ENCODE measurements around the gene INHBC. TPM values are rescaled to one million over a fixed set of nuclear protein-coding genes. Genes with fewer than 3 reads are reported as not detected.

INHBC gene
- total RNA-seq, 2 donors from 2014 or later, result not detected

- H3K4me3 ChIP-seq, result no peak within 1 kb of the TSS
- DNase-seq (ENCODE audit: low spot score), result no peak
- ATAC-seq (ENCODE audit: insufficient number of reproducible peaks, low FRiP score, low read depth), result no peak
- TF ChIP-seq, protein P1, sequence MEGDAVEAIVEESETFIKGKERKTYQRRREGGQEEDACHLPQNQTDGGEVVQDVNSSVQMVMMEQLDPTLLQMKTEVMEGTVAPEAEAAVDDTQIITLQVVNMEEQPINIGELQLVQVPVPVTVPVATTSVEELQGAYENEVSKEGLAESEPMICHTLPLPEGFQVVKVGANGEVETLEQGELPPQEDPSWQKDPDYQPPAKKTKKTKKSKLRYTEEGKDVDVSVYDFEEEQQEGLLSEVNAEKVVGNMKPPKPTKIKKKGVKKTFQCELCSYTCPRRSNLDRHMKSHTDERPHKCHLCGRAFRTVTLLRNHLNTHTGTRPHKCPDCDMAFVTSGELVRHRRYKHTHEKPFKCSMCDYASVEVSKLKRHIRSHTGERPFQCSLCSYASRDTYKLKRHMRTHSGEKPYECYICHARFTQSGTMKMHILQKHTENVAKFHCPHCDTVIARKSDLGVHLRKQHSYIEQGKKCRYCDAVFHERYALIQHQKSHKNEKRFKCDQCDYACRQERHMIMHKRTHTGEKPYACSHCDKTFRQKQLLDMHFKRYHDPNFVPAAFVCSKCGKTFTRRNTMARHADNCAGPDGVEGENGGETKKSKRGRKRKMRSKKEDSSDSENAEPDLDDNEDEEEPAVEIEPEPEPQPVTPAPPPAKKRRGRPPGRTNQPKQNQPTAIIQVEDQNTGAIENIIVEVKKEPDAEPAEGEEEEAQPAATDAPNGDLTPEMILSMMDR (IDR thresholded peaks at IDR 0.05), result no peak
- H3K27me3 ChIP-seq (replicated peaks; ENCODE audit: insufficient read depth), result no peaks in the 10 kb centered on the region
- H3K27ac ChIP-seq, result peak within 1 kb of the TSS; percentile 17 to 34
- H3K4me1 ChIP-seq (ENCODE audit: control insufficient read depth in 1 of 2, low read depth in 2 of 2), result peaks cover 15 to 17% of the 10 kb centered on the region in 2 donors
- no peaks in the 10 kb centered on the region for H3K9me3 ChIP-seq
- H3K36me3 ChIP-seq, result no peaks in the 10 kb centered on the region
Measured at GRCh38 chr12:57479376-57480115, 45.0 kb downstream of the INHBC start, which contains the start of gene ARHGAP9. Gene ARHGAP9 (minus strand): TSS chr12:57479866. CDS start chr12:57479406, 460 bp downstream.

GRCh38 chr12:57481671-57482070 is 47.1 kb downstream of the INHBC start:
- H3K27me3 ChIP-seq (replicated peaks; ENCODE audit: insufficient read depth), result no peaks in the 10 kb centered on the region
- H3K4me1 ChIP-seq (ENCODE audit: control insufficient read depth in 1 of 2, low read depth in 2 of 2), result no peaks in the 10 kb centered on the region
- H3K9me3 ChIP-seq, result no peaks in the 10 kb centered on the region
- H3K4me3 ChIP-seq, result no peak overlapping the region
- TF ChIP-seq, protein P1 (IDR thresholded peaks at IDR 0.05), result no peak
- DNase-seq (ENCODE audit: low spot score) (no peak), ATAC-seq (ENCODE audit: insufficient number of reproducible peaks, low FRiP score, low read depth) (no peak)
- no peaks in the 10 kb centered on the region for H3K36me3 ChIP-seq
- no peak overlapping the region for H3K27ac ChIP-seq

DNA sequence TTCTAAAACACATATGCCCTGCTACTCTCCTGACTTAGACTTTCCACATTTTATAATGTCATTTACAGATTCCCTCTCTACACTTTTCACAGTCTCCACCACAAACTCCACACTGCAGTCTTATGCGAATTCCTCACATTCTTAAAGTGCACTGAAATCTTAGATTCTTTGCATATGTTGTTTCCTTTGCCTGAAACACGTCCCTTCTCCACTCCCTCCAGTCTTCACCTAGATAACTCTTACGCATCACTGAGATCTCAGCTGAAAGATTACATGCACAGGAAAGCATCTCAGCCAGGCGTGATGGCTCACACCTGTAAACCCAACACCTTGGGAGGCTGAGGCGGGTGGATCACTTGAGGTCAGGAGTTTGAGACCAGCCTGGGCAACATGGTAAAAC is 48.9 kb downstream of the INHBC start:
- ATAC-seq (ENCODE audit: insufficient number of reproducible peaks, low FRiP score, low read depth), result no peak
- H3K27ac ChIP-seq, result no peak overlapping the region
- DNase-seq (ENCODE audit: low spot score), result no peak
- H3K27me3 ChIP-seq (replicated peaks; ENCODE audit: insufficient read depth), result no peaks in the 10 kb centered on the region
- TF ChIP-seq, protein P1 (IDR thresholded peaks at IDR 0.05), result no peak
- H3K4me3 ChIP-seq, result no peak overlapping the region
- no peaks in the 10 kb centered on the region for H3K36me3 ChIP-seq
- H3K4me1 ChIP-seq (ENCODE audit: control insufficient read depth in 1 of 2, low read depth in 2 of 2), result peaks cover 0 to 2% of the 10 kb centered on the region in 2 donors
- H3K9me3 ChIP-seq, result no peaks in the 10 kb centered on the region

DNA sequence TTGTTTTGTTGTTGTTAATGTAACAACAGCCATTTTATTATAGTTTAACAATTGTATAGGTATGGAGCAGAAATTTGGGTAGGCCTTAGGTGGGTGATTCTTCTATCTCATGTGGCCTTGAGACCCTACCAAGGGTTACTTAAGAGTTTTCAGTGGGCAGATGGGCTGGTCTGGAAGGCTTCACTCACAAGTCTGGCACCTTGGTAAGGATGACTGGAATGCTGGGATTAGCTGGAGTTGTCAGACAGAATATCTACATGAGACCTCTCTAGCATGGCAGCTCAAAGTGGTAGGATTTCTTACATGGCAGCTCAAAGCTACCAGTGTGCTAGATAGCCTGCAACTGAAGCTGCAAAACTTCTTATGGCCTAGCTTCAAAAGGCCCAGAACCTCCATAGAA is 51.1 kb downstream of the INHBC start:
- Histone ChIP-seq H3K27ac (no peak overlapping the region), H3K36me3 (peaks cover 8% of the 10 kb centered on the region), H3K27me3 (replicated peaks; ENCODE audit: insufficient read depth) (no peaks in the 10 kb centered on the region), H3K4me1 (ENCODE audit: control insufficient read depth in 1 of 2, low read depth in 2 of 2) (peaks cover 6 to 12% of the 10 kb centered on the region in 2 donors), H3K9me3 (no peaks in the 10 kb centered on the region), H3K4me3 (no peak overlapping the region)
- TF ChIP-seq, protein P1 (IDR thresholded peaks at IDR 0.05), result no peak
- no peak for ATAC-seq (ENCODE audit: insufficient number of reproducible peaks, low FRiP score, low read depth)
- DNase-seq (ENCODE audit: low spot score), result no peak

DNA sequence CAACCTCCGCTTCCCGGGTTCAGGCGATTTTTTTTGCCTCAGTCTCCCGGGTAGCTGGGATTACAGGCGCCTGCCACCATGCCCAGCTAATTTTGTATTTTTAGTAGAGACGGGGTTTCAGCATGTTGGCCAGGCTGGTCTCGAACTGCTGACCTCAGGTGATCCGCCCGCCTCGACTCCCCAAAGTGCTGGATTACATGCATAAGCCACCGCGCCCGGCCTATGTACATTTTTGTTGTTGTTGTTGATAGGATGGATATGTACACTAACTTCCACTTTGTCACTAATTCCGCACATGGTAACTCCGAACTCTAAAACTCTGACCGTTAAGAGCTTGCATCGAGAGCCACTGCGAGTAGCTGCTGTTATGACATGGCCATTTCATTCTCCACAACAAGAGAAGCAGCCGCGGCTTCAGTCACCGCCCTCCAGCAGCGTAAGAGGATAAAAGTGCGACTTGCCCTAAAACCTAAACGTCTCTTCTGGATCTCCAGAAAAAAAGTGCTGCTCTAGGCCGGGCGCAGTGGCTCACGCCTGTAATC is 52.5 kb downstream of the INHBC start:
- H3K4me1 ChIP-seq (ENCODE audit: control insufficient read depth in 1 of 2, low read depth in 2 of 2), result peaks cover 6 to 12% of the 10 kb centered on the region in 2 donors
- peaks cover 20% of the 10 kb centered on the region for H3K36me3 ChIP-seq
- H3K4me3 ChIP-seq, result peak overlapping the region; percentile 72
- DNase-seq (ENCODE audit: low spot score) (no peak), ATAC-seq (ENCODE audit: insufficient number of reproducible peaks, low FRiP score, low read depth) (no peak)
- no peaks in the 10 kb centered on the region for H3K9me3 ChIP-seq
- H3K27ac ChIP-seq, result peak overlapping the region in 1 of 2 donors; percentile 30
- no peaks in the 10 kb centered on the region for H3K27me3 ChIP-seq (replicated peaks; ENCODE audit: insufficient read depth)
- TF ChIP-seq, protein P1 (IDR thresholded peaks at IDR 0.05), result no peak
